ENCODE results near the gene FAM177B.
A peak's percentile ranks its signal among the peaks of the same experiment; 100 is the strongest.

Gene FAM177B

GRCh38 chr1:222736972-222737371 lies at the start of gene FAM177B:
Gene FAM177B, plus strand, starts transcription at chr1:222737202. Its CDS starts 9,344 bp downstream, at chr1:222746546.
- DNase-seq: no peak

GRCh38 chr1:222691016-222691415 lies 46.0 kb upstream of the FAM177B start:
- DNase-seq: no peak

GRCh38 chr1:222694927-222695326 lies 42.1 kb upstream of the FAM177B start:
- DNase-seq: no peak

DNA sequence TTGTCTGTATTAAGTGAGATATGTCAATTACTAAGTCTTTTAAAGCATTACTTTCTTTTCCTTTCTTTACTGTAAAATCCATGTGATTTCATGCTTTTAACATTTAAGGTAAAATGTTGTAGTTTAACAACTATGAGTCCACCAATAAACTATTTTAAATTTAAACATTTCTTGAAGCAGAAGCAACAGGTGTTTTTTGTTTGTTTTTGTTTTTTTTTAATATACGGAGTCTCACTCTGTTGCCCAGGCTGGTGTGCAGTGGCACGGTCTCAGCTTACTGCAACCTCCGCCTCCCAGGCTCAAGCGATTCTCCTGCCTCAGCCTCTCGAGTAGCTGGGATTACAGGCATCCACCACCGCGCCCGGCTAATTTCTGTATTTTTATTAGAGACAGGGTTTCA lies 40.3 kb upstream of the FAM177B start:
- no peak for DNase-seq

- DNase-seq: no peak
Measured at GRCh38 chr1:222697203-222697602, 39.8 kb upstream of the FAM177B start.

DNA sequence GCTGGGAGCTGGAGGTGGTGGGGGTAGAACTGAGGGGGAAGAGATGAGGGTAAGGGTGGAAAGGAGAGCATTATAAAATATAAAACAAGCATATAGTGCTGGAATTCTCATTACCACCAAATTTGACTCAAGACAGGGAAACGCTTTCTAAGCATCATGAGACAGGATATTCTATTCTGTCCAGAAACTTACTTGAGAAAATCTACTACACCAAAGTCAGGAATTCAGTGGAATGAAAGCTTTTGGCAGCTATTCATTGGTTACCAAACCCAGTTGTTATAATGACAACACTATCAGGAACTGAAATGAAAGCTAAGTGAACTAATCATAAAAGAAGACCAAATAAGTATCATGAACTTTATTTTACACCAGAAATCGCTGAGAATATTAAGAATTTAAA lies 39.2 kb upstream of the FAM177B start:
- DNase-seq: no peak

GRCh38 chr1:222702210-222702609 lies 34.8 kb upstream of the FAM177B start:
- no peak for DNase-seq

- no peak for DNase-seq
Measured at GRCh38 chr1:222704260-222704659, 32.7 kb upstream of the FAM177B start.

DNA sequence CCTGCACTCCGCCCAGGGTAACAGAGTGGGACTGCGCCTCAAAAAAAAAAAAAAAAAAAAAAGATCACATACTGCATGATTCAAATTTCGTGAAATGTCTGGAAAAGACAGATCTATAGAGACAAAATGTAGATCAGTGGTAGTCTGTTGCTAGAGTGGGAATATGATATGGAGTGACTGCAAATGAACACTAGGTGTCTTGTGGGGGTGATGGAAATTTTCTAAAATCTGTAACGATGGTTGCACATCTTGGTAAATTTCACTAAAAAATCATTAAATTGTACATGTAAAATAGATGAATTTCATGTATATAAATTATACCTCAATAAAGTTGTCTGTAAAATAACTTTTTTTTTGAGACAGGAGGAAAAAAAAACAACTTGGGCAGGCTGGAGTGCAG lies 30.2 kb upstream of the FAM177B start:
- no peak for DNase-seq

DNA sequence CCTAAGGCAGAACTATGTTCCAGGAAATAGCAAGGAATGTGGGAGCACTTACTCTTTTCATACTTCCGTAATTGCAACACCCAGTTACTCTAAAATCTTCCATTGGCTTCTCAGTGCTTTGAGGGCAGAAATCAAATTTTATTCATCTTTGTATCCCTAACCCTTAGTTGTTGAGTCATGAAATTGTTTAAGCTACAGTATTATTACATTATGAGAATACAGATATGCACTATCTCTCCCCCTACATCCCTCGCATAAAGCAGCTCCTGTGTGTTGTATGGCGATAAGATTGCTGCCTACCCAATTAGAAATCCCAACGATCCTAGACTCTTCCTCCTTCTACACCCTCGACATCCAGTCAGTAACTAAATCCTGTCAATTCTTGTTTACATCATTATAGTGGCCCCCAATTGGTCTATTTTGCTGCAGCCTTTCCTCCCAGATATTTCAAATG lies 27.3 kb upstream of the FAM177B start:
- no peak for DNase-seq

GRCh38 chr1:222711319-222712252 lies 25.4 kb upstream of the FAM177B start:
- peak; percentile 53 to 67 for DNase-seq

- peak; percentile 75 to 92 for DNase-seq
Measured at GRCh38 chr1:222712253-222713090, 24.5 kb upstream of the FAM177B start, which contains the start of the genes AIDA and BROX. Gene AIDA, minus strand, starts transcription at chr1:222712491. Its CDS starts 174 bp downstream, at chr1:222712317. Gene BROX, plus strand, starts transcription at chr1:222712564. Its CDS starts 3,136 bp downstream, at chr1:222715700.

DNA sequence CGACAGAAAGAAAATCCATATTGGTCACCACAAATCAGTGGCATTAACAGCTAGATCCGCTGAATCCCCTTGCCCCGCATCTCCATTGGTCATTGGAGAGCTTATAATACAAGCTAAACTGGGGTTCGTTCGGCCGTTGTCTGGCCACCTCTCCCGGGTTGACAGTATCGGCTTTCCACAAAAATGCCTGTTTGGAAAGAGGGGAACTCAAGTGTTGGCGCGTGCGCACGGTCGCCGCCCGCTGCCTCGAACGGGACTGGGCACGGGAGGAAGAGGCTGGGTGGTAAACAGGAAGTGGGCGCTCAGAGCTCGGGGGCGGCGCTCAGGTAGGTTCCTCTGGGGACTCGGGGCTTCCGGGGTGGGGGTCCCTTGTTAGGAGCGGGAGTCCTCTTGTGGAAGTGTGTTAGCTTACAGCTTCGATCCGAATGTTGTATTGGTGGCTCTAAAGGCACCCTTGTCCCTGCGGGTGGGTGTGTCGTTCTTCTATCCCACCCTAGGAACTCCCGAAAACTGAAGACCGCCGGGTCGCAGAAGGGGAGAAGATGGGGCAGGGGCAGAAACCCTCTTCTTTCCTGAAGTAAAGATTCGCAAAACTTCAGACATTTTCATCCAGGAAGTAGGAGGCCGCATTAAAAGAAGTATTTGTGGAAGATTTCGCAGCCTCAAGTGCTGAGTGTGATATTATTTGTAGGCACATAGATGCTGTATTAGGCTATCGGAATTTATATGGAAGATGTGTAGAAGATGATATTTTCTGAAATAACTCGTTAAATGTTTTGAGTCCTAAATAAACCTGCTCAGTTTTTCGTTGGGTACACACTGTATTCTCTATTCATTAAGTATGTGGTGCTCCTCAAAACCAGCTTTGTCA lies 23.7 kb upstream of the FAM177B start:
- DNase-seq: peak; percentile 87 to 91

GRCh38 chr1:222716393-222716792 lies 20.6 kb upstream of the FAM177B start:
- no peak for DNase-seq

DNA sequence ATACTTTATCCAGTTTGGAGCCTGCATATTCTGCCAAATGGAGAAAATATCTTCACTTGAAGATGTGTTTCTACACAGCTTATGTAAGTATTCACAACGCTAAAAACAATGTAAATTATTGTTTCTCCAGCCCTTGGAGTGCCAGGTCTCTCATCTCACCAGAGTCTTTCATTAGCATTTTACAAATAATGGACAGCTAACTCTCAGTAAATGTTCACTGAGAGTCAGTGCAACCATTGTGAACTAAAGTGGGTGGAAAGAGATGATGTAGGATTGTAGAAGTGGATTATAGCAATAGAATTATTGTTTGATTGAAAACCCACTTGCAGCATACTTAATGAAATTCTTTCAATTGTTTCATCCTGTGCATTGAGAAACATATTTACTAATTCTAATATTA lies 8.3 kb upstream of the FAM177B start:
- DNase-seq: no peak

DNA sequence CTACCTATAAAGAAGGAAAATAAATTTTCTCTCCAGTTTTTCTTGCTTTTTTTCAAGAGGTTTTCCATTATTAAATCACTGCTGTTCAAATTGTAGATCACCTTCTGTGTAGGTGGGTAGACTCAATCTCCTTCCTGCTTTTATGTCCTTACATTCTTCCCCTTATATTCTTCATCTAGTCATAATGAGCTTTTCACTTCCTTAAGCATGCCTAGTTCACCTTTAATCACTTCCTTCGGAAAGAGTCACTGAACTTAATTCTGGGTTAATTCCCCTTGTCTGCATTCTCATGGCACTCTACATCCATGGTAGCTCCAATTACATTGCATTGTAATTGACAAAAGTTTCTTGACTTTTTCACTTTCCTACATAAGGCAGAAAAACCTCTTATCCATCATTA lies 6.1 kb upstream of the FAM177B start:
- DNase-seq: no peak

DNA sequence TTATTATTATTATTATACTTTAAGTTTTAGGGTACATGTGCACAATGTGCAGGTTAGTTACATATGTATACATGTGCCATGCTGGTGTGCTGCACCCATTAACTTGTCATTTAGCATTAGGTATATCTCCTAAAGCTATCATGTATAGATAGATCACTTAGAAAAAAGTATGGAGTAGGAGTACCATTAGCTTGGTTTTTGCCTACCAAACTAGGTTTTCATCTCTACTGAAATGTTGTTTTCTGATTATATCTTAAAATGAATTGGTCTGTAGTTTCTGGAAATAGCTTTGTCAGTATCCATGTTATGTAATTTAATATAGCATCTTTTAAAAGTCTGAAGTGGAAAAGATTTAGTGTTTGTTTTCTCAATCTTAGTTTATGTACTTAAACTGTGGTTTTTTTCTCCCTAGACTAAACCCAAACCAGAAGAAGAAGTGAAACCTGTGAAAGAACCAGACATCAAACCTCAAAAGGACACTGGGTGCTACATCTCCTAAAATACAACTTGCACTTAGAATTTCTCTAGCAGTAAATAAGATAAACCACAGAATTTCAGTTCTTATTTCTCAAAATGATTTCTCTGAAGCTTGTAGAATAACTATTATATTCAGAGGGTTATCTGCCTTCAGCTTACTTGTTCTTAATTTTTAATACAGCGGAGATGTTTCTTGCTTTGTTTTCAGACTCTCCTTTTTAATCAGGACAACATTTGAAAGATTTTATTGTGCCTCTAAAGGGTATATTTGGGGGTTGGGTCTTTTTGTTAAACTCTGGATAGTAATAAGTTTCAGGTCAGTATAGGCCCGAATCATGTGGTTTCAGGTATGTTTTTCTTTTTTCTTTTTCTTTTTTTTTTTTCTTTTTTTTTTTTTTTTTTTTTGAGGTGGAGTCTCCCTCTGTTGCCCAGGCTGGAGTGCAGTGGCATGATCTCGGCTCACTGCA lies 4.5 kb upstream of the FAM177B start:
- DNase-seq: peak in 1 of 2 donors; percentile 10

DNA sequence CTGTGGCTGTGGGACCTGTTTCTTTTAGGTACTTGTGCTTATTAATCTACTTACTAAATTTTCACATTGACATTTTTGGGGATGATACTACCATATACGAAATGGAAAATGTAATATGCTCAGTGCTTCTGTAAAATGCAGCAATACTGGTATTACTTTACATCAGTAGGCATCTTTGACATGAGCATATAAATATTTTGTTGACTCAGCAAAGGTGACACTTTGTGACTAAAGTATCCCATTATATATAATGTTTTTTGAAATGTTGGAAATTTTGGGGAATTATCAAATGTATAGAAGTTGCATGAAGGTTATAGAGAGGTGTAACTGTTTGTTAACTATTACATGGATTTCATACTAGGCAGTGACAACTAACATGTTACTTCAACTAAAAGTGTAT lies 2.3 kb upstream of the FAM177B start:
- DNase-seq: no peak

DNA sequence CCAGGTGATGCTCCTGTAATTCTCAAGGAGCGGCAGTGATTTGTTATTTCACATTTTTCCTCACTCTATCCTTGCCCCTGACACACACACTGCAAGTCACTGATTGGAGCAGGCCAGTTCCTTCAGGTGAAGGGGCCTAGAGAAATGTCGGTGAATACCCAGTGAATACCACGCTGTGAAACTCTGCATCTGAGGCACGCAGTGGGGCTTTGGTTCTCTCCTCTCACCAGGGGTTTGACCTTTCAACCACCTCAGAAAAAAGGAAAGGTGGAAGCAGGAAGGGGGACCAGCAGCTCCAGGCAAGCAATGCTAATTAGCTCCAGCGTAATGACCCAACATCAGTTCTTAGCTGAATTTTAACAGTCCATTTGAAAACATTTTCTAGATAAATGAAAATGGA lies 532 bp upstream of the FAM177B start:
- DNase-seq: no peak

- no peak for DNase-seq
Measured at GRCh38 chr1:222739465-222739864, 2.5 kb downstream of the FAM177B start.

GRCh38 chr1:222739929-222740328 lies 2.9 kb downstream of the FAM177B start:
- DNase-seq: no peak

Data from inflammatory macrophage treated with lipopolysaccharide for 1 hour (primary cell).